ENCODE results near the gene DNAJB4. TPM values are rescaled to one million over a fixed set of nuclear protein-coding genes. Genes with fewer than 3 reads are reported as not detected.
A peak's percentile ranks its signal among the peaks of the same experiment; 100 is the strongest.

DNAJB4 gene
- total RNA-seq, 1 experiment from 2014 or later, result 23.4 TPM

DNA sequence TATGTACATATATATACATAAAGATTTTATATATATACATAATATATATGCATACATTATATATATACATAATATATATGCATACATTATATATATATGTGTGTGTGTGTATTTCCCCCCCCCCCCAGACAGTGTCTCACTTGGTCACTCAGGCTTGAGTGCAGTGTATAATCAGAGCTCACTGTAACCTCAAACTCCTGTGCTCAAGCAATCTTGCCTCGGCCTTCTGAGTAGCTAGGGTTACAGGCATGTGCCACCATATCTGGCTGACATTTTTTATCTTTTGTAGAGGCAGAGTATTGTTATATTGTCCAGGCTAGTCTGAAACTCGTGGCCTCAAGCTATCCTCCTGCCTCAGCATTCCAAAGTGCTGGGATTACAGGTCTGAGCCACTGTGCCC lies 16.8 kb upstream of the DNAJB4 start:
- ChIA-PET POLR2A (interaction anchor here (0.9 kb wide), 1 partner anchor 126 kb away, joined by 4 read pairs; no protein-coding TSS in a partner anchor), CTCF (no interaction called here)
- no peak for ATAC-seq
- H3K4me1 Mint-ChIP-seq, result peaks cover 45% of the 10 kb centered on the region
- H3K4me3 Mint-ChIP-seq, result no peak overlapping the region
- H3K9me3 Mint-ChIP-seq, result no peaks in the 10 kb centered on the region
- TF ChIP-seq HMGA2 (CRISPR knock-in tag; IDR thresholded peaks at IDR 0.05) (0 out of 2 replicates have a peak, but pooled peaks have one; percentile 14), ZNF396 (CRISPR knock-in tag; IDR thresholded peaks at IDR 0.05; ENCODE audit: borderline replicate concordance) (no peak), IRF1 (CRISPR knock-in tag; IDR thresholded peaks at IDR 0.05) (no peak), NFATC4 (CRISPR knock-in tag; IDR thresholded peaks at IDR 0.05) (no peak), ATF1 (CRISPR knock-in tag; IDR thresholded peaks at IDR 0.05) (no peak), NR1H2 (CRISPR knock-in tag; IDR thresholded peaks at IDR 0.05) (no peak), NFYB (CRISPR knock-in tag; conservative IDR thresholded peaks at IDR 0.05; ENCODE audit: low read depth) (no peak), NR2C2 (CRISPR knock-in tag; IDR thresholded peaks at IDR 0.05) (no peak)
- DNase-seq (ENCODE audit: low spot score), result no peak
- no peak overlapping the region for H3K27ac Mint-ChIP-seq
- H3K27me3 Mint-ChIP-seq (ENCODE audit: low read depth), result no peaks in the 10 kb centered on the region
- H3K36me3 Mint-ChIP-seq, result 0 out of 2 replicates have a peak, but pooled peaks cover under 1% of the 10 kb centered on the region

- POLR2A ChIA-PET, result no interaction called here
- H3K27ac Mint-ChIP-seq, result no peak overlapping the region
- ATAC-seq, result peak; percentile 74
- DNase-seq (ENCODE audit: low spot score), result no peak
- H3K9me3 Mint-ChIP-seq, result no peaks in the 10 kb centered on the region
- peaks cover 5% of the 10 kb centered on the region; the same call in 1 of the 2 replicates for H3K36me3 Mint-ChIP-seq
- H3K27me3 Mint-ChIP-seq (ENCODE audit: low read depth), result no peaks in the 10 kb centered on the region
- CTCF ChIA-PET, result interaction anchor here (1.0 kb wide), 1 partner anchor 125 kb away, joined by 3 read pairs; no protein-coding TSS in a partner anchor
- H3K4me1 Mint-ChIP-seq, result peaks cover 36% of the 10 kb centered on the region
- H3K4me3 Mint-ChIP-seq, result no peak overlapping the region
- TF ChIP-seq GABPB1 (CRISPR knock-in tag; IDR thresholded peaks at IDR 0.05), result no peak
- no peak for TF ChIP-seq CBFB (CRISPR knock-in tag; IDR thresholded peaks at IDR 0.05; ENCODE audit: low read depth)
- no peak for TF ChIP-seq ZBTB43 (CRISPR knock-in tag; IDR thresholded peaks at IDR 0.05)
- no peak for TF ChIP-seq NFATC4 (CRISPR knock-in tag; IDR thresholded peaks at IDR 0.05)
- TF ChIP-seq, protein P1, sequence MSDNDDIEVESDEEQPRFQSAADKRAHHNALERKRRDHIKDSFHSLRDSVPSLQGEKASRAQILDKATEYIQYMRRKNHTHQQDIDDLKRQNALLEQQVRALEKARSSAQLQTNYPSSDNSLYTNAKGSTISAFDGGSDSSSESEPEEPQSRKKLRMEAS (CRISPR knock-in tag; IDR thresholded peaks at IDR 0.05), result no peak
- TF ChIP-seq, protein P2, sequence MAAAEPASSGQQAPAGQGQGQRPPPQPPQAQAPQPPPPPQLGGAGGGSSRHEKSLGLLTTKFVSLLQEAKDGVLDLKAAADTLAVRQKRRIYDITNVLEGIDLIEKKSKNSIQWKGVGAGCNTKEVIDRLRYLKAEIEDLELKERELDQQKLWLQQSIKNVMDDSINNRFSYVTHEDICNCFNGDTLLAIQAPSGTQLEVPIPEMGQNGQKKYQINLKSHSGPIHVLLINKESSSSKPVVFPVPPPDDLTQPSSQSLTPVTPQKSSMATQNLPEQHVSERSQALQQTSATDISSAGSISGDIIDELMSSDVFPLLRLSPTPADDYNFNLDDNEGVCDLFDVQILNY (CRISPR knock-in tag; IDR thresholded peaks at IDR 0.05), result no peak
- TF ChIP-seq, protein P3, sequence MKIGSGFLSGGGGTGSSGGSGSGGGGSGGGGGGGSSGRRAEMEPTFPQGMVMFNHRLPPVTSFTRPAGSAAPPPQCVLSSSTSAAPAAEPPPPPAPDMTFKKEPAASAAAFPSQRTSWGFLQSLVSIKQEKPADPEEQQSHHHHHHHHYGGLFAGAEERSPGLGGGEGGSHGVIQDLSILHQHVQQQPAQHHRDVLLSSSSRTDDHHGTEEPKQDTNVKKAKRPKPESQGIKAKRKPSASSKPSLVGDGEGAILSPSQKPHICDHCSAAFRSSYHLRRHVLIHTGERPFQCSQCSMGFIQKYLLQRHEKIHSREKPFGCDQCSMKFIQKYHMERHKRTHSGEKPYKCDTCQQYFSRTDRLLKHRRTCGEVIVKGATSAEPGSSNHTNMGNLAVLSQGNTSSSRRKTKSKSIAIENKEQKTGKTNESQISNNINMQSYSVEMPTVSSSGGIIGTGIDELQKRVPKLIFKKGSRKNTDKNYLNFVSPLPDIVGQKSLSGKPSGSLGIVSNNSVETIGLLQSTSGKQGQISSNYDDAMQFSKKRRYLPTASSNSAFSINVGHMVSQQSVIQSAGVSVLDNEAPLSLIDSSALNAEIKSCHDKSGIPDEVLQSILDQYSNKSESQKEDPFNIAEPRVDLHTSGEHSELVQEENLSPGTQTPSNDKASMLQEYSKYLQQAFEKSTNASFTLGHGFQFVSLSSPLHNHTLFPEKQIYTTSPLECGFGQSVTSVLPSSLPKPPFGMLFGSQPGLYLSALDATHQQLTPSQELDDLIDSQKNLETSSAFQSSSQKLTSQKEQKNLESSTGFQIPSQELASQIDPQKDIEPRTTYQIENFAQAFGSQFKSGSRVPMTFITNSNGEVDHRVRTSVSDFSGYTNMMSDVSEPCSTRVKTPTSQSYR (CRISPR knock-in tag; IDR thresholded peaks at IDR 0.05), result no peak
- TF ChIP-seq NFYB (CRISPR knock-in tag; conservative IDR thresholded peaks at IDR 0.05; ENCODE audit: low read depth), result peak; percentile 55
- no peak for TF ChIP-seq SMAD4 (CRISPR knock-in tag; IDR thresholded peaks at IDR 0.05)
- TF ChIP-seq JAZF1 (CRISPR knock-in tag; IDR thresholded peaks at IDR 0.05), result no peak
- TF ChIP-seq, protein P4, sequence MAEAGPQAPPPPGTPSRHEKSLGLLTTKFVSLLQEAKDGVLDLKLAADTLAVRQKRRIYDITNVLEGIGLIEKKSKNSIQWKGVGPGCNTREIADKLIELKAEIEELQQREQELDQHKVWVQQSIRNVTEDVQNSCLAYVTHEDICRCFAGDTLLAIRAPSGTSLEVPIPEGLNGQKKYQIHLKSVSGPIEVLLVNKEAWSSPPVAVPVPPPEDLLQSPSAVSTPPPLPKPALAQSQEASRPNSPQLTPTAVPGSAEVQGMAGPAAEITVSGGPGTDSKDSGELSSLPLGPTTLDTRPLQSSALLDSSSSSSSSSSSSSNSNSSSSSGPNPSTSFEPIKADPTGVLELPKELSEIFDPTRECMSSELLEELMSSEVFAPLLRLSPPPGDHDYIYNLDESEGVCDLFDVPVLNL (CRISPR knock-in tag; IDR thresholded peaks at IDR 0.05; ENCODE audit: borderline replicate concordance, low read depth), result no peak
- no peak for TF ChIP-seq JUN (CRISPR knock-in tag; IDR thresholded peaks at IDR 0.05)
- no peak for TF ChIP-seq HMGA2 (CRISPR knock-in tag; IDR thresholded peaks at IDR 0.05)
- TF ChIP-seq RORB (CRISPR knock-in tag; IDR thresholded peaks at IDR 0.05), result no peak
- peak; percentile 59 for TF ChIP-seq USF2 (CRISPR knock-in tag; IDR thresholded peaks at IDR 0.05)
Observed at GRCh38 chr1:77989744-77990143, 15.0 kb upstream of the DNAJB4 start.
